ENCODE data around the gene KIF11.
"Not testable (repeated sequence)": the region's sequence is repeated elsewhere in the genome, so short reads cannot be mapped to it uniquely, and the experiment has no call there.

Gene KIF11

GRCh38 chr10:92591550-92592022, 1.3 kb upstream of the KIF11 start:
- no peak for FAIRE-seq

DNA sequence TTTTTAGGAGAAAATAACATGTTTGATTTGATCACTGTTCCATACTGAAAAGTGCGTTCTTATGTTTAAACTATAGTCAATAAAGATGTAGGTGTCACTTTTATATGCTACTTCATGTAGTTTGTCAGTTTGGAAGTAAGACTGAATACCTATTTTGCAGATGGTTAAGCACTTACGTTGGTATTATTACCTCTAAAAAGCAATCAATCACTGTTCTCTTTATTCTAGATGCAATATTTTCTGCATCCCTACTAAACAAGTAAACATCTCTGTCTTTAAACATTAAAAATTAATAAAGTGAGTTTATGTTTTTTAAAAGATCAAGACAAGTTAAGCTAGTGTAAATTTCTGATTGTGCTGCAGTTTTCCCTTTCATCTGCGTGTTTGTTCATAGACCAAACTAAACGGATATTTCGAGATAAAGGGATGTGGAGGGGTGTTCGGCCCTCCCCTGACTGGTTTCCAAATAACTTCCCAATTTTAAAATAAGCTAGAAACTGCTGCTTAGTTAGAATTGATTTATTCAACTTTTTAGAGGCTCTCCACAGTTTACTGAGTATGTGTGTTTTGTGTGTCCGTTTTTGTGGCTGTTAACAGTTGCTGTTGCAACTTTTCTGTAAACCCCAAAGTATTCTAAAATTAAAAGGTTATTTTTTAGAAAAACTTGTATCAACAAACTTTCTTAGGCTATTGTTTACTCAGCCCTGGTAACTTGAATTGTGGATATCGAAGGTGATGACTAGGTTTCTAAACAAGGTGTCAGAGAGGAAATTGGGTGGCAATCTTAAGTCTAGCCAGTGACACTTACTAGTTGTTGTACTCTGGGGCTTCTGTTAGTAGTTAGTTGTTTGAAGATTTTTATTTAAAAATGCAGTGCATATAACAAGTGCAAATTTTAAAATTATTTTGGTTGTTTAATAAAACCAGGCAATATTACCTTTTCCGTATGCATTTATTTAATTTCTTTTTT, 974 bp downstream of the KIF11 start:
- no peak for FAIRE-seq

GRCh38 chr10:92595505-92595904, 2.6 kb downstream of the KIF11 start:
- FAIRE-seq, result no peak

GRCh38 chr10:92598321-92598720, 5.4 kb downstream of the KIF11 start:
- FAIRE-seq, result no peak

DNA sequence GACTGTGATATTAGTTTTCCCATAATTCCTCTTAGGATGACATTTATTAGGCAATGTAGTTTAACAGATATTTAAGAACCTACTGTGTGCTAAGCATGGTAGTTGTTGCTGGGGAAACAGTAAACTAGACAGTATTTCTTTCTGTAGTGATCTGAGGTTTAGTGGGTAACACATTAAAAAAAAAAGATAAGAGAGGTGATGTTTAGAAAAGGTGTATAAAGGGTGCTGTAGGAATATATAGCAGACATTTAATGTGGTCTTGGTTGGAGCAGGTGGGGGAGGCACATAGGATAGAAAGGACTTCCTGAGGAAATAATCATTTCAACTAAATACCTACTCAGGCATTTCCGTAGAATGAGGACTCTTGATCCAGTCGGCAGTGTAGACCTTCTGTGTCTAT, 11.9 kb downstream of the KIF11 start:
- no peak for FAIRE-seq

GRCh38 chr10:92615515-92615914, 22.6 kb downstream of the KIF11 start:
- FAIRE-seq, result no peak

- no peak for FAIRE-seq
Observed at GRCh38 chr10:92619368-92619767, 26.4 kb downstream of the KIF11 start.

DNA sequence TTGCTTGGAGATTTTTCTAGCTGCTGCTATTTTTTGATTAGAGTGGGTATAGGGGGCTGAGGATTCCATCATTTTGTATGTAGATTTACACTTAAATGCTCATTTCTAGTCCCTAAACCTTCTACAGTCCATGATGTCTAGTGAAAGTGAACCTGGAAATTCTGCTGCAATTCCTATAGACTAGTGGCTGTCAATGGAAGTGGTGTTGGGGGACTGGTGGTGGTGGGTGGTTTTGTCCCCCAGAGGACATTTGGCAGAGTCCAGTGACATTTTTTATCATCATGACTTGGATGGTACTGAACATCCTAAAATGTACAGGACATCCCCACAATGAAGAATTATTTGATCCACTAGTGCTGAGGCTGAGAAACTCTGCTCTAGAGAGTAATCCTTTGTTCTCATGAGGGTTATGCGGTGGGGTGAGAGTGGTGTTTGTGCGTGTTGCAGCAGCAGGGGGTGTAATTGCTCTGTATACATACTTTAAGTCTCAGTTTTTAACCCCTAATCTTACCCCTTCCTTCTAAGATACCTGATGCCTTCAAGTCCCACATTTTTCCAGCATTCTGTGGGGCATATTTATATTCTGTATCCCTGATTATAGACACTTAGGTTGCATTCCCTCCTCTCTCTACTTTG, 35.0 kb downstream of the KIF11 start:
- no peak for FAIRE-seq

DNA sequence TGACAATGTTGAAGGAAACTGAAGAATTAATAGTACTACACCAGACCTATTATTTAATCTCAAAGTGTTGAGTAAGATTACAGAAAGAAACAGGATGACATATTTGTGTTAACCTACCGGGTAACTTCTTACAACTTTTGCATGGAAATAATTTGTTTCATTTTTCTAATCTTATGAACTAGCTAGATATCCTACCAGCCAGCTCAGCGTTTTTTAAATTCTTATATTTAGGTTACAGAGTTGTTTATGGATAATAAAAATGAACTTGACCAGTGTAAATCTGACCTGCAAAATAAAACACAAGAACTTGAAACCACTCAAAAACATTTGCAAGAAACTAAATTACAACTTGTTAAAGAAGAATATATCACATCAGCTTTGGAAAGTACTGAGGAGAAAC, 37.0 kb downstream of the KIF11 start:
- FAIRE-seq, result no peak

DNA sequence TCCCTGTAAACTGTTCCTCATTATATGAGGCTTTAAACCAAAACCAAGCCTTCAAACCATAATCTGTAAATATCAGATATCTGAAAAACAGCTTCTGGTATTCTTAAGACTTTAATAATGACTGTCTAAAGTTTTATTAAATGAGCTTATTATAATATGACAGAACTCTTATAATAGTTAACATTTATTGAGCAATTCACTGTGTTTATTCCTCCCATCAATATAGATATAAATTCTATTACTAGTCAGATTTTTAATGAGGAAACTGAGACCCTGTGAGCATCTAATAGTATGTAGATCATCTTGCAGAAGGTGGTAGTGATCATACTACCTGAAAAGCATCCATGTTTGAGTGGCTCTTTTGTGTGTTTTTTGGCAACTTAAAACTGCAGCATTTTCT, 45.1 kb downstream of the KIF11 start:
- FAIRE-seq, result no peak

DNA sequence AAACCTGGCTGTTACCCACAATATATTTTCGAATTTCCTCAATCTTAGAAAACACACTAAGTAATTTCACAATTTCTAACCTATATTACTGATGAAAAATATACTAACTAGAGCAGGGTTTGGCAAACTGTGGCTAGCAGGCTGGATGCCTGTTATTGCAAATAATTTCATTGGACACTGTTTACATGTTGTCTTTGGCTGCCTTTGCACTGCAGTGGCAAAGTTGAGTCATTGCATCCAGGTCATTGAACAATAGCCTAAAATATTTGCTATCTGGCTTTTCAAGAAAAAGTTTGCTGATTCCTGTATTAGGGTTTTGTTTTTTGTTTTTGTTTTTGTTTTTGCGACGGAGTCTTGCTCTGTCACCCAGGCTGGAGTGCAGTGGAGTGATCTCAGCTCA, 47.2 kb downstream of the KIF11 start:
- FAIRE-seq, result no peak

- FAIRE-seq, result no peak
Observed at GRCh38 chr10:92641492-92641891, 48.6 kb downstream of the KIF11 start.

DNA sequence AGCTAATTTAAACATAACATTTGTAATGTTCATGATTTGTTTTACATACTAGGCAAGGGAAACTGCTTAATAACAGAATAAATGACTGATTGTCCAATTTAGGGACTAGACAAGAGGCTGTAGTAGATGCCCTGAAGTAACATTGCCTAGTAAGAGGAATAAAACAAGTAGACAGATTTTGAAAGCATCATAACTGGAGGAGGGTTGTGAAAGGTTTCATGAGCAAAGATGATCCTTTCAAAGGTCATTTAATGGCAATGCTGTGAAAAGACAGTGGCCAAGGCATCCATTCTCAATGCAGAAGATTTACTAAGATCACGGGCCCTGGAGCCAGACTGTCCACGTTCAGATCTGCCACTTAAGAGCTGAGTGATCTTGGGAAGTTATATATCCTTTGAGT, 52.0 kb downstream of the KIF11 start:
- FAIRE-seq, result no peak

GRCh38 chr10:92650864-92651263, 57.9 kb downstream of the KIF11 start:
- not testable (repeated sequence) for FAIRE-seq

DNA sequence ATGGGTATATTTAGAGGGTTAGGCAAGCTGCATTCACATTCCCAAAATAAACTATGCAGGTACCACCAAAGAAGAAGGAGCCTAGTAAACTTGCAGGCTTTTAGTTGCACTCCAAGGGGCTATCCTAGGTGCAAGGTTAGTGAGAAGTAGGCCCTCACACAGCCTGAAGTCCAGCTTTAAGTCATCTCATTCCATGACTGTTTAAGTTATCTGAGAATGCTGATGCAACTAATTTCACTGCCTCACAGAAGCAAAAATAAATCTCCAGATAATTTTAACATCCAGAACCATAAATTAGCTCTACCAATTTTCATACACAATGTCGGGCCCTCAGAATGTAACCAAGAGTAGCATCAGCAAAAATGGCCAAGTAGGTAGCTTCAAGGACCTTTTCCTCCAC, 62.5 kb downstream of the KIF11 start:
- no peak for FAIRE-seq

DNA sequence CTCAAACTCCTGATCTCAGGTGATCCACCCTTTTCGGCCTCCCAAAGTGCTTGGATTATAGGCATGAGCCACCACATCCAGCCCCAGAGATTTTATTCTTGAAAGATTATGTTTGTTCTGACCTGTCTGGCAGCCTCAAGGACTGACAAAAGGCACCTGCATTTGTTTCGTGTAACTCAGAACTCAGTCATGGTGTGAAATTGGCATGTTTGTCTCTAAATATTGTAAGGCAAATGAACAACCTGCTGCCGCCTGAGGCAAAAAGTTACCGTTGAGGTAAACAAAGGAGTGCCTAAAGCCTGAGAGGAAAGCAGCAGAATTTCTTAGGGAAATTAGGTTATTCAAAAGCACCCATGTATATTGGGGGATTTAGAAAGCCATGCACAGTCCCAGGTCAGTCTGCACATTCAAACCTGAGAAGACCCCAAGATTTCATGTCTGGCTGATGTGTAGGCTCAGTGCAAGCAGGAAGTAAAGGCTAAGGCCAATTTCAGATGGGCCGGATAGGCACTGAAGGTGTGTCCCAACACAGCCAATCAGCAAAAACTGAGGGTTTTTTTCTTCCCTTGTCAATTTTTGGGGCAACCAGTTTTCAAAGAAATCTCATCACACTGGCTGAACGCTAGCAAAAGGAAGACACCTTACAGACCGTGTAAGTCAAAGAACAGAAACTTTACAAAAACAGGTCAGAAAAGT, 63.5 kb downstream of the KIF11 start:
- FAIRE-seq, result no peak

GRCh38 chr10:92657024-92657423, 64.1 kb downstream of the KIF11 start:
- FAIRE-seq, result no peak

DNA sequence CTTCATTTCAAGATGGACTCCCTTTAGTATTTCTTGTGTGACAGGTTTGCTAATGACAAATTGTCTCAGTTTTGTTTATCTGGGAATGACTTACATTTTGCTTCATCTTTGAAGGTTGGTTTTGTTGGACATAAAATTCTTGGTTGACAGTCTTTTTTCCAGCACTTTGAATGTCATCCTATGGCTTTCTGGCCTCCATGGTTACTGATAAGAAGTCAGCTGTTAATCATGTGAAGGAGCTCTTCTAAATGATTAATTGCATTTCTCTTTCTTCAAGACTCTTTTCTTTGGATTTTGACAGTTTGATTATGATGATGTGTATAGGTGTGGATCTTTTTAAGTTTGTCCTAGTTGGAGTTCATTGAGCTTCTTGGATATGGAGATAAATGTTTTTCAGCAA, 69.9 kb downstream of the KIF11 start:
- FAIRE-seq, result no peak

- FAIRE-seq, result no peak
Observed at GRCh38 chr10:92664322-92664721, 71.4 kb downstream of the KIF11 start.

GRCh38 chr10:92667078-92667477, 74.1 kb downstream of the KIF11 start:
- no peak for FAIRE-seq

DNA sequence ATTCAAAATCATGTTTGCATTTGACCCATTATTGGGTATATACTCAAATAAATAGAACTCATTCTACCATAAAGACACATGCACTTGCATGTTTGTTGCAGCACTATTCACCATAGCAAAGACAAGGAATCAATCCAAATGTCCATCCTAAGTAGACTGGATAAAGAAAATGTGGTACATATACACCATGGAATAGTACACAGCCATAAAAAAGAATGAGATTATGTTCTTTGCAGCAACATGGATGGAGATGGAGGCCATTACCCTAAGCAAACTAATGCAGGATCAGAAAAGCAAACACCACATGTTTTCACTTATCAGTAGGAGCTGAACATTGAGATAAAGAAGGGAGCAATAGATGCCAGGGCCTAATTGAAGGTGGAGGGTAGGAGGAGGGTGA, 84.8 kb downstream of the KIF11 start:
- no peak for FAIRE-seq

- FAIRE-seq, result no peak
Observed at GRCh38 chr10:92678206-92678605, 85.3 kb downstream of the KIF11 start.

GRCh38 chr10:92681306-92681834, 88.4 kb downstream of the KIF11 start:
- no peak for FAIRE-seq

Data from colon (tissue), 2 donors.